Spinal cord (tissue), 10 donors: ENCODE results near the gene SRD5A3. TPM values are rescaled to one million over a fixed set of nuclear protein-coding genes. Genes with fewer than 3 reads are reported as not detected.

Experiments used
- DNase-seq, 6 donors: peaks; one replicate each; pipeline versions ENCODE4 v3.0.0 to v3.0.0-alpha.2; 2013 to 2015; ENCODE audit warnings: low spot score in 6 of 6, low read depth in 4 of 6
- H3K27ac ChIP-seq: one replicate; pipeline ENCODE4 v1.5.1; 2013; ENCODE audit warnings: low read depth, low read length, control low read depth
- H3K27me3 ChIP-seq: one replicate; pipeline ENCODE4 v1.6.1; 2013; ENCODE audit warnings: low read length; ENCODE audit not compliant: control insufficient read depth, insufficient read depth
- H3K36me3 ChIP-seq: one replicate; pipeline ENCODE4 v1.6.1; 2013; ENCODE audit warnings: low read length; ENCODE audit not compliant: control insufficient read depth, insufficient read depth
- H3K4me1 ChIP-seq: one replicate; pipeline ENCODE4 v1.6.1; 2013; ENCODE audit warnings: low read length; ENCODE audit not compliant: control insufficient read depth, insufficient read depth
- H3K4me3 ChIP-seq: one replicate; pipeline ENCODE4 v1.5.1; 2013; ENCODE audit warnings: low read depth, low read length, control low read depth
- H3K9me3 ChIP-seq: one replicate; pipeline ENCODE4 v1.6.1; 2013; ENCODE audit warnings: low read length; ENCODE audit not compliant: control insufficient read depth, insufficient read depth
- WGBS: methylation state at CpG from one replicate; pipeline ENCODE4 v1.1.5; 2013; ENCODE audit warnings: missing lambda C conversion rate; ENCODE audit not compliant: insufficient coverage; 5-methylcytosine and 5-hydroxymethylcytosine counted together
- long read RNA-seq, 4 donors: transcript quantifications; one replicate each; lab custom pipeline, GENCODE V29; 2026
- polyA plus RNA-seq, 2 donors: library from polyadenylated mRNA; unstranded; fragments of 120-200 nt; gene quantifications; one replicate each; pipeline ENCODE4 v1.2.1, GENCODE V29; 2013; ENCODE audit not compliant: insufficient read length in 2 of 2
- total RNA-seq, 2 donors: library from RNA; depleted of rRNA in 1 of 2; stranded (reverse); fragments of 120-200 nt in 1 of 2; fragments of >200 nt in 1 of 2; gene quantifications; one replicate each; pipeline versions ENCODE4 v1.2.3 to v1.2.4, GENCODE V29; 2013 to 2014
- donor health status: healthy.

The SRD5A3 gene
- total RNA-seq (10 to 100 TPM; 10.4 to 17.0 TPM), polyA plus RNA-seq (10 to 100 TPM; 17.9 to 18.6 TPM)
- long read RNA-seq, donor 1, full-length matches to known transcripts: 13 of 13 reads
- long read RNA-seq, donor 1, partial matches to known transcripts: 0 of 13 reads
- long read RNA-seq, donor 1, other reads (novel, unspliced or antisense): 0 of 13 reads
- long read RNA-seq, donor 2, full-length matches to known transcripts: 5 of 5 reads
- long read RNA-seq, donor 2, partial matches to known transcripts: 0 of 5 reads
- long read RNA-seq, donor 2, other reads (novel, unspliced or antisense): 0 of 5 reads
- long read RNA-seq, donor 3, full-length matches to known transcripts: 3 of 3 reads
- long read RNA-seq, donor 3, partial matches to known transcripts: 0 of 3 reads
- long read RNA-seq, donor 3, other reads (novel, unspliced or antisense): 0 of 3 reads
- long read RNA-seq, donor 4, full-length matches to known transcripts: 7 of 12 reads
- long read RNA-seq, donor 4, partial matches to known transcripts: 5 of 12 reads
- long read RNA-seq, donor 4, other reads (novel, unspliced or antisense): 0 of 12 reads

DNA sequence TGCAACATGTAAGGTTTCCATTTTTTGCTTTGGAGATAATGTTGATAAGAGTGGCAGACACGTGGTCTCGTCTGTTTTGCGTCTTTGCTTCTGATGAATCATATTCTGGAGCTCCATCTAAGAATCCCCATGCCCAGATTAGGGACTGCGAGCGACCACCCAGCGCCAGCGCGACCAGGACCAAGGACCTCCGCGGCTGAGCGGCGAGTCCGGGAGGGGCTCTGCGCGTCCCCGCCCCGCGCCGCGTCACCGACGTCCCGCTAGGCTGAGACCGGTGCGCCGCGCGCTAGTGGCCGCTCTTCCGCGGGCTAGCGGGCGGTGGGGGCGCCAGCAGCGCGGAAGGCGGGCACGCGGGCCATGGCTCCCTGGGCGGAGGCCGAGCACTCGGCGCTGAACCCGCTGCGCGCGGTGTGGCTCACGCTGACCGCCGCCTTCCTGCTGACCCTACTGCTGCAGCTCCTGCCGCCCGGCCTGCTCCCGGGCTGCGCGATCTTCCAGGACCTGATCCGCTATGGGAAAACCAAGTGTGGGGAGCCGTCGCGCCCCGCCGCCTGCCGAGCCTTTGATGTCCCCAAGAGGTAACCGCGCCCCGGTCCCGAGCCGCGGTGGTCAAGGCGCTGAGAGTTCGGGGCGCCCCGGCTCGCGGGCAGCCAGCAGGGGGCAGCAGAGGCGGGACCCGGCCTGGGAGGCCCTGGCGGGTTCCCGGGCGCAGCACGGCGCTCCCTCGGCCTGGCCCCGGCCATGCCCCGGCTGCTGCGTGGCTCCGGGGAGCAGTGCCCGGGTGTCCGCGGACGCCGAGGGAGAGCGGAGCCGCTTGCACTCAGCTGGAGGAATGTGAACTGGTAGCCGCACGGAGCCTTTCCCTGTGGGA lies at the start of gene SRD5A3:
Gene SRD5A3 (plus strand): TSS at position 263 of the 871 bp plus-strand sequence. CDS start 95 bp downstream, at position 358.
- H3K27ac ChIP-seq: peak within 1 kb of the TSS; percentile 92
- under 1% methylated on average over 95 of the region's 95 CpGs for WGBS

DNA sequence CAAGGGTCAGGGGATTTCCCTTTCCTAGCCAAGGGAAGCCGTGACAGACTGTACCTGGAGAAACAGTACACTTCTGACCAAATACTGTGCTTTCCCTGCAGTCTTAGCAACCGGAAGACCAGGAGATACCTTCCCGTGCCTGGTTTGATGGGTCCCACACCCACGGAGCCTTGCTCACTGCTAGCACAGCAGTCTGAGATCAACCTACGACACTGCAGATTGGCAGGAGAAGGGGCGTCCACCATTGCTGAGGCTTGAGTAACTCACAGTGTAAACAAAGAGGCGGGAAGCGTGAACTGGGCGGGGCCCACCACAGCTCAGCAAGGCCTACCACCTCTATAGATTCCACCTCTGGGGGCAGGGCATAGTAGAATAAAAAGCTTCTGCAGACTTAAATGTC lies 48.7 kb upstream of the SRD5A3 start:
- no peaks in the 10 kb centered on the region for H3K9me3 ChIP-seq
- no peaks in the 10 kb centered on the region for H3K27me3 ChIP-seq
- no peak overlapping the region for H3K4me3 ChIP-seq
- H3K36me3 ChIP-seq: no peaks in the 10 kb centered on the region
- DNase-seq: no peak
- H3K27ac ChIP-seq: no peak overlapping the region
- peaks cover 2% of the 10 kb centered on the region for H3K4me1 ChIP-seq
- WGBS: 99% methylated on average over 7 of the region's 9 CpGs

More for the DNA sequence above, at the start of gene SRD5A3:
- peaks cover 9% of the 10 kb centered on the region for H3K4me1 ChIP-seq
- peak within 1 kb of the TSS; percentile 64 for H3K4me3 ChIP-seq
- H3K9me3 ChIP-seq: no peaks in the 10 kb centered on the region
- H3K36me3 ChIP-seq: peaks cover 3% of the 10 kb centered on the region
- H3K27me3 ChIP-seq: no peaks in the 10 kb centered on the region
- DNase-seq: peak; percentile 60 to 94 (median 72)

DNA sequence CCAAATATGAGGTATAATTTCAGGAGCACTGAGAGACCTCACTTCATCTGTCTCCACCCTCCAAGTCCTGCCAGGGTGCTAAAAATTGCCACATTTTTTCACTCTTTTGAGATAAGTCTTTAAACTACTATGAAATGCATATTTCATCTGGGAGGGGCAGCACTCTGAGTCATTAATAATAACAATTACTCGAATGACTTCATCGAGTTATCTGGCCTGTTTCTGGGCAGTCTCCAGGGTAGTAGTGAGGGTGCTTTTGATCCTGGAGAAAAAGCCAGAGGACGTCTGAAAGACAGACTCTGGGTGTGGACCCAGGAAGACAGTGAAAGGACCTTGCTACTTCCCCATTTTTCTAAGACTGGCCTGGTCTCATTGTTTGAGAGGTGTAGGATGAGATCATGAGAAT lies 42.3 kb upstream of the SRD5A3 start:
- WGBS: 93% methylated on average over 2 of the region's 3 CpGs
- Histone ChIP-seq H3K27ac (no peak overlapping the region), H3K9me3 (no peaks in the 10 kb centered on the region), H3K4me1 (no peaks in the 10 kb centered on the region), H3K36me3 (no peaks in the 10 kb centered on the region), H3K4me3 (no peak overlapping the region), H3K27me3 (no peaks in the 10 kb centered on the region)
- DNase-seq: no peak

DNA sequence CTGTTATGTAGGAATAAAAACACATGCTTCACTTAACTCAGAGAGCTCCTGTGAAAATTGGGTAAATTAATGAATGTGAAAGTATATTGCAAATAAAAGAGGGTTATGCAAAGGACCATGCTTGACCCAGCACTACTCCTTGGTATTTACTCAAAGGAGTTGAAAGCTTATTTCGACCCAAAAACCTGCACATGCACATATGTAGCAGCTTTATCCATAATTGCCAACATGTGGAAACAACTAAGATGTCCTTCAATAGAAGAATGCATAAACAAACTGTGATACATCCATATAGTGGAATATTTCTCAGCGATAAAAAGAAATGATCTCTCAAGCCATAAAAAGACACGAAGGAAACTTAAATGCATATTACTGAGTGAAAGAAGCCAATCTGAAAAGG lies 41.7 kb upstream of the SRD5A3 start:
- no peak overlapping the region for H3K4me3 ChIP-seq
- H3K36me3 ChIP-seq: no peaks in the 10 kb centered on the region
- no peaks in the 10 kb centered on the region for H3K9me3 ChIP-seq
- H3K4me1 ChIP-seq: no peaks in the 10 kb centered on the region
- DNase-seq: no peak
- H3K27ac ChIP-seq: no peak overlapping the region
- H3K27me3 ChIP-seq: no peaks in the 10 kb centered on the region
- 100% methylated on average over 1 of the region's 3 CpGs for WGBS

DNA sequence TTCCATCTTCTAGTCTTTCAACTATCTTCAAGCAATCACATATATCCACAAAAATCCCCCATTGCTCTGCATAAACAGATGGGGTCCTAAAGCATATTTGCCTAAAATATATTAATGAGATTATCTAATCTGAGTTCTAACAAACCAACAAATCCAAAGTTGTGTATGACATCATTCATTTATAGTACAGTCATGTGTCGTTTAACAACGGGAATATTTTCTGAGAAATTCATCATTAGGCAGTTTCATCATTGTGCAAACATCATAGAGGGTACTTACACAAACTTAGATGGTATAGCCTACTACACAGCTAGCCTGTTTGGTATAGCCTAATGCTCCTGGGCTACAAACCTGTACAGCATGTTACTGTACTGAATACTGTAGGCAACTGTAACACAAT lies 38.0 kb upstream of the SRD5A3 start:
- Histone ChIP-seq H3K36me3 (no peaks in the 10 kb centered on the region), H3K27ac (no peak overlapping the region), H3K4me3 (no peak overlapping the region), H3K9me3 (no peaks in the 10 kb centered on the region), H3K4me1 (no peaks in the 10 kb centered on the region), H3K27me3 (no peaks in the 10 kb centered on the region)
- WGBS: no CpG with 5 or more reads among the region's 2 CpGs
- DNase-seq: no peak

DNA sequence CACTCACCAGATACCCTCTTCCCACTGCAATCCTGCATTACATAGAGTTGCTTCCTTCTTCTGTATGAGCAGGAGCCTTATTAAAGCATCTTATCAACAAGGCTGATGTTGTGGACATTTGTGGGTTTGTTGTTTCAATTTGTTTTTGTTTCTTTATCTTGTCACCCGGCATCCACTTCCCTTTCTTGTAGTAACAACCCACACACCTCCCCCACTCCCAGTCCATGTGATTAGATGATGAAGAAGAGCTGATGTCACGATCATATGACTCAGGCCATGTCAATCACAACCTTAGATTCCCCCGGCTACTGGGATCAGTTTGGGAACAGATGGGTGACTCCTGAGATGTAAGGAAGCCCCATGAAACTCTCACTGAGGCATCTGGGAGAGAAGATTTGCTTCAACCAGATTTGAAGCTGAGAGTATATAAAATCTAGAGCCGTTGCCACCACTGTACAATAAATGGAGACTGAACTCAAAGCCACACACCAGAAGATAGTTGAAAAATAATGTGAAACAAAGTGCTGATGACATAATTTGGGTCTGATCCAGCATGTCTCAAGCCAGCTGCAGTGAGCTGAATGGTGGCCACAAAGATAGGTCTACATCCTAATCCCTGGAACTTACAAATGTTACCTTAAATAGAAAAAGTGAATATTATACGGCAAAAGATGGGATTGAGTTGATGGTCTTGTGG lies 34.1 kb upstream of the SRD5A3 start:
- Histone ChIP-seq H3K27ac (no peak overlapping the region), H3K27me3 (no peaks in the 10 kb centered on the region), H3K9me3 (no peaks in the 10 kb centered on the region), H3K36me3 (no peaks in the 10 kb centered on the region), H3K4me3 (no peak overlapping the region), H3K4me1 (no peaks in the 10 kb centered on the region)
- WGBS: no CpG with 5 or more reads among the region's 5 CpGs
- no peak for DNase-seq

DNA sequence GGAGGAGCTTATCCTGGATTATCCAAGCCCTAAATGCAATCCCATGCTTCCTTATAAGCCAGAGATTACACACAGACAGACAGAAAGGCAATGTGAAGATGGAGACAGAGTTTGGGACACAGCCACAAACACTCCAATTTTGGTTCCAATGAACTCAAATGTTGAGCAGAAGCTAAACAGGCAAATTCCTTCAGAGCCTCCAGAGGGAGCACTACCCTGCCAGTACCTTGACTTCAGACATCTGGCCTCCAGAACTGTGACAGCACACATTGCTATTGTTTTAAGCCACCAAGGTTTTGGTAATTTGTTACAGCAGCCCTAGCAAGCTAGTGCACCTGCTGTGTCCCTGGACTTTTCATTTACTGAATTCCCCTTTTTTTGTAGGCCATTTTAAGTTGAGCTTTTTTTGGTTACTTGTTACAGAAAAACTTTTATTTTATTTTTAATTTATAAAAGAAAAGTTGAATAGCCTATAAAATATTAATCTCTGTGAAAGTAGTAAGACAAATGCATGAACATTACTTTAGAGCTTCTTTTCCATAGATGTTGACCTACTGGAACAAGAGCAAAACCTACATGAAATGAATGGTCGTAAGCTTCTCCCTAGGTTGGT lies 33.4 kb upstream of the SRD5A3 start:
- DNase-seq: no peak
- H3K36me3 ChIP-seq: no peaks in the 10 kb centered on the region
- H3K27me3 ChIP-seq: no peaks in the 10 kb centered on the region
- H3K4me1 ChIP-seq: no peaks in the 10 kb centered on the region
- H3K4me3 ChIP-seq: no peak overlapping the region
- 80% methylated on average over 1 of the region's 1 CpG for WGBS
- no peaks in the 10 kb centered on the region for H3K9me3 ChIP-seq
- no peak overlapping the region for H3K27ac ChIP-seq

DNA sequence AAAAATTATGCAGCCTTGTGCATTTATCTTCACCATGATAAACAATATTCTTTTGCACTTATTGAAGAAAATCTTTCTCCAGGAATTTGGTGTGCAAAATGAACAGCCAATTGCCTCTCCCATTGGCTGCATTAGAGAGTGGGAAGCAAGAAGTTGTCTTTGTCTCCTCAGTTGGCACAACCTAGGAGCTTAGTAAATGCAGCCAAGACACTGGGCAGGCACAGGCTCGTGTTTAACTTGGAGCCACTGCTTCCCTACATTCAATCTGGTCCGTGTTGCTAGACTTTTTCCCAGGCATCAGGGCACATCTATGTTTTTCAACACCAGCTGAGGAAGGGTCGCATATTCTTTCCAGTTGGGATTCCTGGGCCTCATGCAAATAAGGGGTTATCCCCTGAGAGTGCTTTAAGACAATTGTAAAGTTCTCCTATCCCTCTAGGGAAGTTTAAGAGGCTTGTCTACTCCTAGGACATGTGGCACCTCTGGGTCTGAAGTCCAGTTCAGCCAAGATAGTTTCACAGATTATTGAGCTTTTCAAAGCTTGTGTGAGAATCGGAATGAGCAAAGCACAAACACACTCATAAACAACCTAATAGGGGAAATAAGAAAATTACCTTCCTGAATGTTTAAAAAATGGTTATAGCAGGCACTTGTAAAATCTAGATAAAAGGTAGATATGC lies 31.8 kb upstream of the SRD5A3 start:
- no peaks in the 10 kb centered on the region for H3K9me3 ChIP-seq
- H3K4me3 ChIP-seq: no peak overlapping the region
- no peaks in the 10 kb centered on the region for H3K4me1 ChIP-seq
- 42% methylated on average over 2 of the region's 4 CpGs for WGBS
- H3K27ac ChIP-seq: no peak overlapping the region
- no peaks in the 10 kb centered on the region for H3K27me3 ChIP-seq
- no peaks in the 10 kb centered on the region for H3K36me3 ChIP-seq
- DNase-seq: peak in 1 of 6 donors; percentile 71
